GM19324 (cell line): Measurements from ENCODE around the gene PTTG1.
A peak's percentile ranks its signal among the peaks of the same experiment; 100 is the strongest.
"Not testable (repeated sequence)": the region's sequence is repeated elsewhere in the genome, so short reads cannot be mapped to it uniquely, and the experiment has no call there.

Source experiments
- ATAC-seq: cut with Tn5 transposase; IDR thresholded peaks from one replicate; pipeline ENCODE4 v1.9.1; 2021; ENCODE audit warnings: mild to moderate bottlenecking, moderate library complexity; ENCODE audit not compliant: unreplicated experiment, low FRiP score

PTTG1 gene

GRCh38 chr5:160419458-160420330 is 2.0 kb upstream of the PTTG1 start:
- ATAC-seq: no peak

DNA sequence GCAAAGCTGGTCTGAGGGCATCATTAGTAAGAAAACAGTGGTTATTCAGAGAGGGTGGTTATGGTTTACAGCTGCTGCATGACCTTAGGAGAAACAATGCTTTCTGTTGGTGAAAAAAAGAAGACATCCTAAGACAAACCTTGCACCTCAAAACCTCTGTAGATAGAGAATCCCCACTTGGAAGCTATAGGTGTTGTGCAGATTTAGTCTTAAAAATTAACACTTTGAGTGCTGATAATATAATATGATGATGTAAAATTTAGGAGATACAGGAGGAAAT is 1.4 kb upstream of the PTTG1 start:
- no peak for ATAC-seq

- ATAC-seq: no peak
Measured at GRCh38 chr5:160423099-160423498, 1.4 kb downstream of the PTTG1 start.

GRCh38 chr5:160427607-160428006 is 6.0 kb downstream of the PTTG1 start:
- no peak for ATAC-seq

DNA sequence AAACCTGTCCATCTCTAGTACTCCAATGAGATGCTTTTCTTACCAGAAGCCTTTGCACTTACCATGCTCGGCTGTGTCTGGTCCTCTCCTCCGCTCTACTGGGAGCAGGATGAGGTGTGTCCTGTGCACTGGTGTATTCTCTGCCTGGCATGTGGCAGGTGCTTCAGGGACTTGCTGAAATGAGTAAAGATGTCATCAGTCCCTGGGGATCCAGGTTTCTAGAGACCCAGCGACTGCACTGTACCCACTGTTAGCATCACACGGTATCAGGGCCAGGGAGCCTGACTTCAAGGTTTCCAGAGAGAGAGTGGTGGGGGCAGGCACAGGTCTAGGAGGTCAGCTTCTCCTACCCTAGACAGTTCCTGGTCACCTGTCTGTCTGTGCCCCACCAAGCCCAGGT is 10.5 kb downstream of the PTTG1 start:
- no peak for ATAC-seq

DNA sequence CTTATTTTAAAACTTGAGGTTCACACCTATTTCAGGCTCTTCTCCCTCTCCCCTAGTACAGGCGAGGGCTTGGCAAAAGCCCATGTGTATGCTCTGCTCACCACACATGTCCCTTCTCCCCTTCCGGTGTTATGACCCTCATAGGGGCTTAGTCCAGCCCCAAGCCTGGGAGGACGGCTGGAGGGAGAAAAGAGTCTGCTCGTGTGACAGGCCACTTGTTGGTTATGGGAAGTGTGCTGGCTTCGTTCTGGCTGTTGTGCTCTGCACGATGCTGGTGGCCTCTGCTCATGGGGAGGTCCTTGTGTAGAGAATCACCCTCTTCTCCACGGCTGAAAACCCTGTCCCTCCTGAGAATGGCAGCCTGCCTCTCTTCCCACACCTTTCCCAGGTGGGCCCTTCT is 11.1 kb downstream of the PTTG1 start:
- no peak for ATAC-seq

GRCh38 chr5:160434022-160434531 is 12.4 kb downstream of the PTTG1 start:
- ATAC-seq: peak; percentile 74

- no peak for ATAC-seq
Measured at GRCh38 chr5:160435532-160435931, 13.9 kb downstream of the PTTG1 start.

DNA sequence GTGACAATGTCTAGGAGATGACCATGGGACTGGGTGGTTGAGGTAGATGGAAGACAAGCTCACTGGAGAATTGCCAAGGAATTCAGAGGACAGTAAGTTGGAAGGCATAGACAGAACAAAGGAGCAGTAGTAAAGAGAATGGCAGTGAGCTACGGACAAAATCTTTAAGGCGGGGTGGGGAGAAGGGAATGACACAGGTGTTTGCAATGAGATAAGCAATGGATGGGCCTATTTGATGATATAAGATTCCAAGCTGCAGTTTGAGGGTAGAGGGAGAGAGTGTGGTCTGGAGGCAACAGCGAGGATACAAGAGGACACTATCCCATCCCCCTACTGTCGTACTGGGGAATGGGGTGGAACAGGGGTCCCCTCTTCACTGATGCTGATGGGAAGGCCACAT is 14.4 kb downstream of the PTTG1 start:
- ATAC-seq: no peak

GRCh38 chr5:160436661-160437060 is 15.0 kb downstream of the PTTG1 start:
- not testable (repeated sequence) for ATAC-seq

DNA sequence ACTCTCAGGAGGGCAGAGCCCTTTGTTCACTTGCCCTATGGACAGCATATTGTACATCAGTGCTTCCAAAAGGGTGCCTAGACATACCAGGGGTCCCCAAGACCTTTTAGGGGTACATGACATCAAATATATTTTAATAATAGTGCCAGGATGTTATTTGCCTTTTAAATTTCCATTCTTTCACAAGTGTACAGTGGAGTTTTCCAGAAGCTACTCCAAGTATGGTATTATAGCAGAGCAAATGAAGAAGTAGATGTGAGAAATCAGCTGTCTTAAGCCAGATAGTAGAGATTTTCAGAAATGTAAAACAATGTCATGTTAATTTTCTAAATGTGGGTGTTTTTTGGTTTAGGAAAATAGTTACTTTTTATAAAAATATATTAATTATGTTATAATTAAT is 15.6 kb downstream of the PTTG1 start:
- no peak for ATAC-seq

DNA sequence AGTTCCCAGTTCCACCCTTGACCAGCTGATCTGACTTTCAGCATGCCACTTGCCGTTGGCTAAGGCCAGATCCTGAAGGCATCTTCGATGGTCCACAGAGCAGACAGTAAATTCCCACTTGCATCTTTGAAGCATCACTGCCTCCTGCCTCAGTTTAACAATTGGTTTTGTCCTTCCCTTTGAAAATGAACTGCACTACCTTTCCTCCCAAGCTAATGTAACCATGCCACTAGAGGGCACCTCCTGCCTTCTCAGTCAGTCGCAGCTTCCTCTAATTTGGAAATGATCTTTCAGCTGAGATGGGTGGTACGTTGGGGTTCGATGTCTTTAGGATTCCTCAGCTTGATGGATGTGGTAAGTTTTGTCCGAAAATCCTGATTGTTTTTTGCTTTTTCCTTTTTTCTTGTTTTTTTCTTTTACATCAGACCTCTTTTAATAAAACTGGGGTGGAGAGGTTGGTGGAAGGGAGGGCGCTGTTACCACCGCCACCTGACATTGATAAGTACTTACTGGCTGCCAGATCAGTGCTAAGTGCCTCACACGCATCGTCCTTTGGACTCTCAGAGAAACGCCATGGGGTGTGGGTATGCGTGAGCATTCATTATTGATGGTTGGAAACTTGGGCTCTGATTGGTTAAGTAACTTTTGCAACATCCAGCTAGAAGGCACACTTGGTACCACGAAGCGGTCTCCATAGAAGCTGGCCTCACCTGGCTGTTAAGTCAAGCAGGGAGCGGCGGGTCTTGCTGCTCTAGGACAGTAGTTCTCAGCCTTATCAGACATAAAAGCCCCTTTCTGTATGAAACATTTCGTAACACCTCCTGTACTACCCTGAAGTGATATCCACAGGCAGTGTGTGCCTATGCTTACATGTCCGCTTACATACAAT is 16.9 kb downstream of the PTTG1 start:
- ATAC-seq: peak; percentile 54

DNA sequence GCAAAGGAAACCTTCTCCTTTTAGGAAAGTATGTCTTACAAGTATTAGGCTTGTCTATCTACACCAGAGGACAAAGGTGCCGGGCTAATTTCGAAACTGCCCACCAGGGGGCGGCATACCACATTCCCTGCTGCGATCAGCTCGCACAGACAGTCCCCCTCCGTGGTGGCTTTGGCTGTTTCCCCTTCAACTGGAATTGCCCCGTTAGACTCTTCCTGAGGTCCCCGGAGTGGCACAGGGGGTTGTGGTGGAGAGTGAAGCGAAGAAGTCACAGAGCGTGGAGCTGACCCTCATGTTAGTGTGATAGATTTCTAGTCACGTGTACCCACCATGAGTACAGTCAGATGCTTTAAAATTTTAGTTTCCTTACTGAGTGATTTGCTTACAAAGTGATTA is 17.5 kb downstream of the PTTG1 start:
- ATAC-seq: peak; percentile 74

DNA sequence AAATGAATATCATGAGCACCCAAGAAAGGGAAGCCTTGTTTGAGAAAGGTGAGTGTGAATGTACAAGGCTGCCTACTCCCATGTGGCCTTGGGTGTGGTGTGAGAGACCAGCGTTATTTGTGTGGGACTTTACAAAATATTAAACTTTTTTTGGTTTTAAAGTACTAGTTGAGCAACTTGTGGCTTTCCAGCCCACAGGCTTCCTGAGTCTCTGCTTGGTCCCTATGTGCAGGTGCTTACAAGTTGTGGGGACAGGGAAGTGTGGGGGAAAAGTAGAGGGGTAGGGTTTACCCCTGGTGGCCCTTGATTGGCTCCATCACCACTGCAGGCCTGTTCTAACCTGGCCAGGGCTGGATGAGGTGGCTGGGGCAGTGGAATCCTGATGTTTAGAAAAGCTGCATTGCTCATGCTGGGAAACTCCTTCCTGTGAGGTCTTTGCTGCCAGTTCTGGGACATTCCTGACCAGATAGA is 19.7 kb downstream of the PTTG1 start:
- ATAC-seq: no peak

GRCh38 chr5:160442824-160443431 is 21.3 kb downstream of the PTTG1 start:
- no peak for ATAC-seq

GRCh38 chr5:160444407-160444806 is 22.8 kb downstream of the PTTG1 start:
- no peak for ATAC-seq

DNA sequence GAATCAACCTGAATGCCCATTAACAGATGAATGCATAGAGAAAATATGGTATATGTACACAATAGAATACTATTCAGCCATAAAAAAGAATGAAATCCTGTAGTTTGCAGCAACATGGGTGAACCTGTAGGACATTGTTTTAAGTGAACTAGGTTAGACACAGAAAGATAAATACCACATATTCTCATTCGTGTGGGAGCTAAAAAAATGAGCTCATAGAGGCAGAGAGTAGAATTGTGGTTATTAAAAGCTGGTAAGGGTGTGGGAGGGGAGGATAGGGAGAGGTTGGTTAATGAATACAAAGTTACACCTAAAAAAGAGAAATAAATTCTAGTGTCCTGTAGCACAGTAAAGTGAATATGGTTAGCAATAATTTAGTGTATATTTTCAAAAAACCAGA is 23.5 kb downstream of the PTTG1 start:
- ATAC-seq: no peak

DNA sequence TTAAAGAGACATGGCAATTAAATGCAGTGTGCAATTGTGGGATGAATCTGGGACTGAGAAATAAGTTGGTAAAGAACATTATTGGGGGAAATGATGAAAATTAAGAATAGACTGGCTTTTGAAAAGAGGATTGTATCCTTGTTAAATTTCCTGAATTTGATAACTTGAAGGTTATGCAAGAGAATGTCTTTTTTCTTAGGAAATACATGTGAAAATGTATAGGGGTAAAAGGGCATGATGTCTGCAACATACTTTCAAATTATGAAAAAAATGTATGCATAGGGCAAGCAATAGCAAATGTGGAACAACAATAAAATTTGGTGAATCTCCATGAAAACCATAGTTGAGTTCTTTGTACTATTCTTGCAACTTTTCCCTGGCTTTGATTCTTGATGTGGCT is 24.1 kb downstream of the PTTG1 start:
- no peak for ATAC-seq

GRCh38 chr5:160448886-160449285 is 27.2 kb downstream of the PTTG1 start:
- ATAC-seq: no peak

- ATAC-seq: no peak
Measured at GRCh38 chr5:160449458-160449857, 27.8 kb downstream of the PTTG1 start.
